ENCODE results near the gene AGAP3.

The AGAP3 gene

GRCh38 chr7:151068069-151068773 lies 18.1 kb upstream of the AGAP3 start:
- peak; percentile 89 for DNase-seq (ENCODE audit: low read depth)
- TF ChIP-seq, protein P1, sequence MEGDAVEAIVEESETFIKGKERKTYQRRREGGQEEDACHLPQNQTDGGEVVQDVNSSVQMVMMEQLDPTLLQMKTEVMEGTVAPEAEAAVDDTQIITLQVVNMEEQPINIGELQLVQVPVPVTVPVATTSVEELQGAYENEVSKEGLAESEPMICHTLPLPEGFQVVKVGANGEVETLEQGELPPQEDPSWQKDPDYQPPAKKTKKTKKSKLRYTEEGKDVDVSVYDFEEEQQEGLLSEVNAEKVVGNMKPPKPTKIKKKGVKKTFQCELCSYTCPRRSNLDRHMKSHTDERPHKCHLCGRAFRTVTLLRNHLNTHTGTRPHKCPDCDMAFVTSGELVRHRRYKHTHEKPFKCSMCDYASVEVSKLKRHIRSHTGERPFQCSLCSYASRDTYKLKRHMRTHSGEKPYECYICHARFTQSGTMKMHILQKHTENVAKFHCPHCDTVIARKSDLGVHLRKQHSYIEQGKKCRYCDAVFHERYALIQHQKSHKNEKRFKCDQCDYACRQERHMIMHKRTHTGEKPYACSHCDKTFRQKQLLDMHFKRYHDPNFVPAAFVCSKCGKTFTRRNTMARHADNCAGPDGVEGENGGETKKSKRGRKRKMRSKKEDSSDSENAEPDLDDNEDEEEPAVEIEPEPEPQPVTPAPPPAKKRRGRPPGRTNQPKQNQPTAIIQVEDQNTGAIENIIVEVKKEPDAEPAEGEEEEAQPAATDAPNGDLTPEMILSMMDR (conservative IDR thresholded peaks at IDR 0.05; ENCODE audit: low read depth, low read length): no peak
- no peak overlapping the region for H3K4me3 ChIP-seq (ENCODE audit: low read depth, low read length)

GRCh38 chr7:151069841-151070573 lies 16.3 kb upstream of the AGAP3 start:
- no peak for DNase-seq (ENCODE audit: low read depth)
- TF ChIP-seq, protein P1 (conservative IDR thresholded peaks at IDR 0.05; ENCODE audit: low read depth, low read length): no peak
- no peak overlapping the region for H3K4me3 ChIP-seq (ENCODE audit: low read depth, low read length)

DNA sequence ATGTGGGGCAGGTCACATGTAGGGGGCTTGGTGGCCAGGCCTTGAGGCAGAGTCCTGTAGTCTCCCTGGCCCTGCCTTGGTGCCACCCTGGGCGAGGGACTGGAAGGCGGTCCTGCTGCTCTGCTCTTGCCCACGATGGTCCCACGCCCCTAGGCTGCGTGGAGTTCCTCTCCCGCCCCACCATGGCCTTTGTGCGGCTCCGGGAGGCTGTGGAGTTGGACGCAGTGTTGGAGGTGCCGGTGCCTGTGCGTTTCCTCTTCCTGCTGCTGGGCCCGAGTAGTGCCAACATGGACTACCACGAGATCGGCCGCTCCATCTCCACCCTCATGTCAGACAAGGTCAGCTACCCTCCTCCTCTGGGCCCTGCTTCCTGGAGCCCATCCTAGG lies 15.7 kb upstream of the AGAP3 start:
- TF ChIP-seq, protein P1 (conservative IDR thresholded peaks at IDR 0.05; ENCODE audit: low read depth, low read length): no peak
- no peak overlapping the region for H3K4me3 ChIP-seq (ENCODE audit: low read depth, low read length)
- DNase-seq (ENCODE audit: low read depth): no peak

DNA sequence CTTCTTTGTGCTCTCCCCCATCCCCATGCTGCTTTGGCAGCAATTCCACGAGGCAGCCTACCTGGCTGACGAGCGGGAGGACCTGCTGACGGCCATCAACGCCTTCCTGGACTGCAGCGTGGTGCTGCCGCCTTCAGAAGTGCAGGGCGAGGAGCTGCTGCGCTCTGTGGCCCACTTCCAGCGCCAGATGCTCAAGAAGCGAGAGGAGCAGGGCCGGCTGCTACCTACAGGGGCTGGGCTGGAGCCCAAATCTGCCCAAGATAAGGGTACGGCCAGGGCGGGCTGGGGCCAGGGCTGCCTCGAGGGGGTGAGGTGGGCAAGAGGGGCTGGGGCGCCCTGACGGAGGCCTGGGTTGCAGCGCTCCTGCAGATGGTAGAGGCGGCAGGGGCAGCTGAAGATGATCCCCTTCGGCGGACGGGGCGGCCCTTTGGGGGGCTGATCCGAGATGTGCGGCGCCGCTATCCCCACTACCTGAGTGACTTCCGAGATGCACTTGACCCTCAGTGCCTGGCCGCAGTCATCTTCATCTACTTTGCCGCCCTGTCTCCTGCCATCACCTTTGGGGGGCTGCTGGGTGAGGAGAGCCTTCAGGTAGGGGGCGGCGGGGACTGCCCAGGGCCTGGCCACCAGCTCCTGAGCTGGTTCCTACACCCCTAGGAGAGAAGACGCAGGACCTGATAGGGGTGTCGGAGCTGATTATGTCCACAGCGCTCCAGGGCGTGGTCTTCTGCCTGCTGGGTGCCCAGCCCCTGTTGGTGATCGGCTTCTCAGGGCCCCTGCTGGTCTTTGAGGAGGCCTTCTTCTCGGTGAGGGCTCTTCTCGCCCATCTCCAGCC lies 15.0 kb upstream of the AGAP3 start:
- TF ChIP-seq, protein P1 (conservative IDR thresholded peaks at IDR 0.05; ENCODE audit: low read depth, low read length): no peak
- DNase-seq (ENCODE audit: low read depth): no peak
- H3K4me3 ChIP-seq (ENCODE audit: low read depth, low read length): no peak overlapping the region

- no peak for DNase-seq (ENCODE audit: low read depth)
- no peak overlapping the region for H3K4me3 ChIP-seq (ENCODE audit: low read depth, low read length)
- TF ChIP-seq, protein P1 (conservative IDR thresholded peaks at IDR 0.05; ENCODE audit: low read depth, low read length): no peak
Measured at GRCh38 chr7:151073990-151074389, 12.3 kb upstream of the AGAP3 start.

DNA sequence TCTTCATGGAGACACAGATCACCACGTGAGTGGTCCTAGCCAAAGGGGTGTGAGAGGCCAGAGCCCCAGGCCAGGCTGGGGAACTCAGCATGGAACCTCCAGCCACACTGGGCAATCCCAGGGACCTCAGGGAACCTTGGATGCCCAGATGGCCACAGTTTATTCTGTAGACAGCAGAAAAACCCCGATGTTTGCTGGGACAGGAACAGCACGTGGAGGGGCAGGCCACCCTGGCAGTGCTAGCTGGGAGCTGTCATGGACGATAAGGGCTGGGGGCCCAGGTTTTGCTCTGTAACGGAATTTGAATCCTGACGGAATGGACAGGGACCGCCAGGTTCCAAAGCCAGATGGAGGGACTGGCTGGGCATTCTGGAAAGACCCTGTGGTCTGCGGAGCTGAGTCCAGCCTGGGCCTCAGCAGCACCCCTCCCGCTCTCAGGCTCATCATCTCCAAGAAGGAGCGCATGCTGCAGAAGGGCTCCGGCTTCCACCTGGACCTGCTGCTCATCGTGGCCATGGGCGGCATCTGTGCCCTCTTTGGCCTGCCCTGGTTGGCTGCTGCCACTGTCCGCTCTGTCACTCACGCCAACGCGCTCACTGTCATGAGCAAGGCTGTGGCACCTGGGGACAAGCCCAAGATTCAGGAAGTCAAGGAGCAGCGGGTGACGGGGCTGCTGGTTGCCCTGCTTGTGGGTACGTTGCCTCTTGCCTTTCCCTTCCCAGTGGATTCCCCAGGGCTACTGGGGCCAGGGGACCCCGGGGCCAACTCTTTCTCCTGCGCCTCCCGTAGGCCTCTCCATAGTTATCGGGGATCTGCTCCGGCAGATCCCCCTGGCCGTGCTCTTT lies 11.2 kb upstream of the AGAP3 start:
- no peak for DNase-seq (ENCODE audit: low read depth)
- H3K4me3 ChIP-seq (ENCODE audit: low read depth, low read length): no peak overlapping the region
- TF ChIP-seq, protein P1 (conservative IDR thresholded peaks at IDR 0.05; ENCODE audit: low read depth, low read length): no peak

Measured in choroid plexus epithelial cell (primary cell).